SK-N-SH treated with all-trans-retinoic acid at 6 μM for 48 hours (cell line): ENCODE measurements around the gene APC2.
A peak's percentile ranks its signal among the peaks of the same experiment; 100 is the strongest.

ENCODE experiments used
- ATAC-seq: fragments of 200-7000 bp; cut with Tn5 transposase; 3 replicates; pipeline ENCODE4 v1.9.1; 2020; ENCODE audit warnings: mild to moderate bottlenecking, moderate library complexity
- ARNTL ChIP-seq: fragments of 450-650 bp; formaldehyde crosslinking; IDR thresholded peaks from 2 replicates; pipeline ENCODE4 v1.5.0; 2020; ENCODE audit warnings: low read depth, mild to moderate bottlenecking, moderate library complexity, borderline replicate concordance
- BACH2 ChIP-seq: fragments of 250-450 bp; sonication (Bioruptor Pico); IDR thresholded peaks from 2 replicates; pipeline ENCODE4 v1.9.0; 2021; ENCODE audit warnings: mild to moderate bottlenecking, borderline replicate concordance
- CSDC2 ChIP-seq: fragments of 250-450 bp; sonication (Bioruptor Pico); IDR thresholded peaks from 2 replicates; pipeline ENCODE4 v1.5.0; 2020; ENCODE audit warnings: mild to moderate bottlenecking, moderate library complexity
- ESRRG ChIP-seq: fragments of 250-450 bp; sonication (Bioruptor Pico); IDR thresholded peaks from 2 replicates; pipeline ENCODE4 v1.6.1; 2021; ENCODE audit warnings: mild to moderate bottlenecking
- ISL1 ChIP-seq: fragments of 250-450 bp; sonication (Bioruptor Pico); IDR thresholded peaks from 2 replicates; pipeline ENCODE4 v2.1.2; 2022; ENCODE audit warnings: mild to moderate bottlenecking, moderate library complexity
- OSR1 ChIP-seq: fragments of 250-450 bp; sonication (Bioruptor Pico); IDR thresholded peaks from 2 replicates; pipeline ENCODE4 v1.8.0; 2022; ENCODE audit warnings: moderate library complexity, mild to moderate bottlenecking, inconsistent platforms
- PPARA ChIP-seq: fragments of 250-450 bp; sonication (Bioruptor Pico); IDR thresholded peaks from 2 replicates; pipeline ENCODE4 v1.5.0; 2020; ENCODE audit warnings: mild to moderate bottlenecking, borderline replicate concordance
- RARB ChIP-seq: fragments of 250-450 bp; sonication (Bioruptor Pico); IDR thresholded peaks from 2 replicates; pipeline ENCODE4 v1.8.0; 2021; ENCODE audit warnings: mild to moderate bottlenecking, moderate library complexity
- SNAI2 ChIP-seq: fragments of 250-450 bp; sonication (Bioruptor Pico); IDR thresholded peaks from 2 replicates; pipeline ENCODE4 v1.5.0; 2020; ENCODE audit warnings: mild to moderate bottlenecking, moderate library complexity
- TCF4 ChIP-seq: fragments of 250-450 bp; sonication (Bioruptor Pico); IDR thresholded peaks from 2 replicates; pipeline ENCODE4 v1.8.0; 2021; ENCODE audit warnings: mild to moderate bottlenecking, moderate library complexity, borderline replicate concordance
- ZC3H10 ChIP-seq: fragments of 250-450 bp; sonication (Bioruptor Pico); IDR thresholded peaks from 2 replicates; pipeline ENCODE4 v1.5.1; 2021; ENCODE audit warnings: mild to moderate bottlenecking, moderate library complexity
- ZNF565 ChIP-seq: fragments of 450-650 bp; formaldehyde crosslinking; conservative IDR thresholded peaks from 2 replicates; pipeline ENCODE4 v1.5.0; 2020; ENCODE audit warnings: low read depth, mild to moderate bottlenecking, moderate library complexity
- ZNF70 ChIP-seq: fragments of 450-650 bp; formaldehyde crosslinking; IDR thresholded peaks from 2 replicates; pipeline ENCODE4 v1.5.0; 2020; ENCODE audit warnings: mild to moderate bottlenecking, moderate library complexity
- ZNF8 ChIP-seq: fragments of 450-650 bp; formaldehyde crosslinking; IDR thresholded peaks from 2 replicates; pipeline ENCODE4 v1.5.0; 2020; ENCODE audit warnings: mild to moderate bottlenecking, moderate library complexity
- TF ChIP-seq, protein P1 (sequence below): fragments of 250-450 bp; sonication (Bioruptor Pico); IDR thresholded peaks from 2 replicates; pipeline ENCODE4 v1.5.1; 2020; ENCODE audit warnings: low read depth, mild to moderate bottlenecking, moderate library complexity
- TF ChIP-seq, protein P2 (sequence below): fragments of 250-450 bp; sonication (Bioruptor Pico); IDR thresholded peaks from 2 replicates; pipeline ENCODE4 v1.8.0; 2020; ENCODE audit warnings: mild to moderate bottlenecking, moderate library complexity, borderline replicate concordance
- TF ChIP-seq, protein P3 (sequence below): fragments of 250-450 bp; sonication (Bioruptor Pico); IDR thresholded peaks from 2 replicates; pipeline ENCODE4 v1.5.0; 2020; ENCODE audit warnings: mild to moderate bottlenecking, moderate library complexity
- TF ChIP-seq, protein P4 (sequence below): fragments of 250-450 bp; sonication (Bioruptor Pico); IDR thresholded peaks from 2 replicates; pipeline ENCODE4 v1.5.1; 2021; ENCODE audit warnings: mild to moderate bottlenecking, moderate library complexity
- TF ChIP-seq, protein P5 (sequence below): fragments of 250-450 bp; sonication (Bioruptor Pico); IDR thresholded peaks from 2 replicates; pipeline ENCODE4 v1.8.0; 2021; ENCODE audit warnings: low read depth, mild to moderate bottlenecking, moderate library complexity, borderline replicate concordance

Gene APC2

DNA sequence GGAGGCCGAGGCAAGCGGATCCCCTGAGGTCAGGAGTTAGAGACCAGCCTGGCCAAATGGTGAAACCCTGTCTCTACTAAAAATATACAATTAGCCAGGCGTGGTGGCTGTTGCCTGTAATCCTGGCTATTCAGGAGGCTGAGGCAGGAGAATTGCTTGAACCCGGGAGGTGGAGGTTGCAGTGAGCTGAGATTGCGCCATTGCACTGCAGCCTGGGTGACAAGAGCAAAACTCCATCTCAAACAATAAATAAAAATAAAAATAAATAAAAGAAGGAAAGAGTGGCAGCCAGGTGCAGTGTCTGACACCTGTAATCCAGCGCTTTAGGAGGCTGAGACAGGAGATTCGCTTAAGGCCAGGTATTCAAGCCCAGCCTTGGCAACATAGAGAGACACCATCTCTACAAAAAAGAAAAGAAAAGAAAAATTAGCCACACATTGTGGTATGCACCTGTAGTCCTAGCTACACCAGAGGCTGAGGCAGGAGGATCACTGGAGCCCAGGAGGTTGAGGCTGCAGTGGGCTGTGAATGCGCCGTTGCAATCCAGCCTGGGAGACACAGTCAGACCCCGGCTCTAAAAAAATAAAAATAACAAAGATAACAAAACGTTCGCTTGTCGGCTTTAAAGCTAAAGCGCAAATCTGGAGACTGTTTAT is 52.6 kb downstream of the APC2 start:
- no peak for TF ChIP-seq ISL1 (CRISPR knock-in tag)
- no peak for TF ChIP-seq RARB
- TF ChIP-seq ZNF70 (CRISPR knock-in tag): no peak
- TF ChIP-seq, protein P1, sequence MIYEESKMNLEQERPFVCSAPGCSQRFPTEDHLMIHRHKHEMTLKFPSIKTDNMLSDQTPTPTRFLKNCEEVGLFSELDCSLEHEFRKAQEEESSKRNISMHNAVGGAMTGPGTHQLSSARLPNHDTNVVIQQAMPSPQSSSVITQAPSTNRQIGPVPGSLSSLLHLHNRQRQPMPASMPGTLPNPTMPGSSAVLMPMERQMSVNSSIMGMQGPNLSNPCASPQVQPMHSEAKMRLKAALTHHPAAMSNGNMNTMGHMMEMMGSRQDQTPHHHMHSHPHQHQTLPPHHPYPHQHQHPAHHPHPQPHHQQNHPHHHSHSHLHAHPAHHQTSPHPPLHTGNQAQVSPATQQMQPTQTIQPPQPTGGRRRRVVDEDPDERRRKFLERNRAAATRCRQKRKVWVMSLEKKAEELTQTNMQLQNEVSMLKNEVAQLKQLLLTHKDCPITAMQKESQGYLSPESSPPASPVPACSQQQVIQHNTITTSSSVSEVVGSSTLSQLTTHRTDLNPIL (CRISPR knock-in tag): no peak
- no peak for TF ChIP-seq ESRRG (CRISPR knock-in tag)
- TF ChIP-seq TCF4 (CRISPR knock-in tag): no peak
- TF ChIP-seq, protein P2, sequence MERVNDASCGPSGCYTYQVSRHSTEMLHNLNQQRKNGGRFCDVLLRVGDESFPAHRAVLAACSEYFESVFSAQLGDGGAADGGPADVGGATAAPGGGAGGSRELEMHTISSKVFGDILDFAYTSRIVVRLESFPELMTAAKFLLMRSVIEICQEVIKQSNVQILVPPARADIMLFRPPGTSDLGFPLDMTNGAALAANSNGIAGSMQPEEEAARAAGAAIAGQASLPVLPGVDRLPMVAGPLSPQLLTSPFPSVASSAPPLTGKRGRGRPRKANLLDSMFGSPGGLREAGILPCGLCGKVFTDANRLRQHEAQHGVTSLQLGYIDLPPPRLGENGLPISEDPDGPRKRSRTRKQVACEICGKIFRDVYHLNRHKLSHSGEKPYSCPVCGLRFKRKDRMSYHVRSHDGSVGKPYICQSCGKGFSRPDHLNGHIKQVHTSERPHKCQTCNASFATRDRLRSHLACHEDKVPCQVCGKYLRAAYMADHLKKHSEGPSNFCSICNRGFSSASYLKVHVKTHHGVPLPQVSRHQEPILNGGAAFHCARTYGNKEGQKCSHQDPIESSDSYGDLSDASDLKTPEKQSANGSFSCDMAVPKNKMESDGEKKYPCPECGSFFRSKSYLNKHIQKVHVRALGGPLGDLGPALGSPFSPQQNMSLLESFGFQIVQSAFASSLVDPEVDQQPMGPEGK (CRISPR knock-in tag): no peak
- no peak for TF ChIP-seq ZNF565 (CRISPR knock-in tag)
- TF ChIP-seq, protein P3, sequence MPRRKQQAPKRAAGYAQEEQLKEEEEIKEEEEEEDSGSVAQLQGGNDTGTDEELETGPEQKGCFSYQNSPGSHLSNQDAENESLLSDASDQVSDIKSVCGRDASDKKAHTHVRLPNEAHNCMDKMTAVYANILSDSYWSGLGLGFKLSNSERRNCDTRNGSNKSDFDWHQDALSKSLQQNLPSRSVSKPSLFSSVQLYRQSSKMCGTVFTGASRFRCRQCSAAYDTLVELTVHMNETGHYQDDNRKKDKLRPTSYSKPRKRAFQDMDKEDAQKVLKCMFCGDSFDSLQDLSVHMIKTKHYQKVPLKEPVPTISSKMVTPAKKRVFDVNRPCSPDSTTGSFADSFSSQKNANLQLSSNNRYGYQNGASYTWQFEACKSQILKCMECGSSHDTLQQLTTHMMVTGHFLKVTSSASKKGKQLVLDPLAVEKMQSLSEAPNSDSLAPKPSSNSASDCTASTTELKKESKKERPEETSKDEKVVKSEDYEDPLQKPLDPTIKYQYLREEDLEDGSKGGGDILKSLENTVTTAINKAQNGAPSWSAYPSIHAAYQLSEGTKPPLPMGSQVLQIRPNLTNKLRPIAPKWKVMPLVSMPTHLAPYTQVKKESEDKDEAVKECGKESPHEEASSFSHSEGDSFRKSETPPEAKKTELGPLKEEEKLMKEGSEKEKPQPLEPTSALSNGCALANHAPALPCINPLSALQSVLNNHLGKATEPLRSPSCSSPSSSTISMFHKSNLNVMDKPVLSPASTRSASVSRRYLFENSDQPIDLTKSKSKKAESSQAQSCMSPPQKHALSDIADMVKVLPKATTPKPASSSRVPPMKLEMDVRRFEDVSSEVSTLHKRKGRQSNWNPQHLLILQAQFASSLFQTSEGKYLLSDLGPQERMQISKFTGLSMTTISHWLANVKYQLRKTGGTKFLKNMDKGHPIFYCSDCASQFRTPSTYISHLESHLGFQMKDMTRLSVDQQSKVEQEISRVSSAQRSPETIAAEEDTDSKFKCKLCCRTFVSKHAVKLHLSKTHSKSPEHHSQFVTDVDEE (CRISPR knock-in tag): no peak
- no peak for TF ChIP-seq PPARA (CRISPR knock-in tag)
- TF ChIP-seq BACH2: no peak
- no peak for TF ChIP-seq OSR1
- TF ChIP-seq ZNF8 (CRISPR knock-in tag): no peak
- TF ChIP-seq ZC3H10 (CRISPR knock-in tag): no peak
- no peak for TF ChIP-seq ARNTL
- TF ChIP-seq SNAI2 (CRISPR knock-in tag): no peak
- no peak for TF ChIP-seq CSDC2 (CRISPR knock-in tag)
- ATAC-seq: no peak

DNA sequence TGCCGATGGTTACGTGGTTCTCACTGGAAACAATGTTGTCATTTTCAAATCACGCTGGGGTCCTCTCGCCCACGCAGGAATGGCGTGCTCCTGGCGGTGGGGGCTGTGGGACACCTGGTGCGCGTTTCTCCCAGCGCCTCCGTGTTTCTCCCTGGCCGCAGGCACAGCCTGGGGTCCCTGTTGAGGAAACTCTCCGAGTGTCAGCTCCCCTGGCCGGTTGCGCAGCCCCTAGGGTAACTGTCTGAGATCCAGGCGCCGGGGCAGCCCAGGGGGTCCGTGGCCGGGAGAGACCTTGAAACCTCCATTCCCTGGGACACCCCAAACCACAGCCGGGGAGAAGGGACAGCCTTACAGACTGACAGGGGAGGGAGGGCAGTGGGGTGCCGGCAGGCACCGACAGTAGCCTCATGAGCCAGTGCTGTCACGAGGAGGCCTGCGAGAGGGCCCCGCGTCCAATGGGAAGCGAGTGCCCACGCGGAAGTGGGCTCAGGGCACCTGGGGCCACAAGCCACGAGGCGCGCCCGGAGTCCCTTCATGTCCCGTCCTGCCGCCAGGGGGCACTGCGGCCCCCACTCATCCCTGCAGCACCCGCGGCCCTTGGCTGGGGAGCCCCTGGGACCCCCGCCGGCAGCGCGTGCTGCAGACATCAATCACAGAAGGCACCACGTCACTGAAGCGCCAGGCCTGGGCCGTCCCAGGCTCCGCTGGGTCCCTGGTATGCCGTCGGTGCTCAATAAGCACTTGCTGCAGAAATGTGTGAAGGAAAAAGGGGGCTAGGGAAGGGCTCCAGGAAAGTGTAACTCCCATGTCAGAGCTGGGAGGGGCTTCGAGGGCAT is 53.4 kb downstream of the APC2 start:
- TF ChIP-seq, protein P4, sequence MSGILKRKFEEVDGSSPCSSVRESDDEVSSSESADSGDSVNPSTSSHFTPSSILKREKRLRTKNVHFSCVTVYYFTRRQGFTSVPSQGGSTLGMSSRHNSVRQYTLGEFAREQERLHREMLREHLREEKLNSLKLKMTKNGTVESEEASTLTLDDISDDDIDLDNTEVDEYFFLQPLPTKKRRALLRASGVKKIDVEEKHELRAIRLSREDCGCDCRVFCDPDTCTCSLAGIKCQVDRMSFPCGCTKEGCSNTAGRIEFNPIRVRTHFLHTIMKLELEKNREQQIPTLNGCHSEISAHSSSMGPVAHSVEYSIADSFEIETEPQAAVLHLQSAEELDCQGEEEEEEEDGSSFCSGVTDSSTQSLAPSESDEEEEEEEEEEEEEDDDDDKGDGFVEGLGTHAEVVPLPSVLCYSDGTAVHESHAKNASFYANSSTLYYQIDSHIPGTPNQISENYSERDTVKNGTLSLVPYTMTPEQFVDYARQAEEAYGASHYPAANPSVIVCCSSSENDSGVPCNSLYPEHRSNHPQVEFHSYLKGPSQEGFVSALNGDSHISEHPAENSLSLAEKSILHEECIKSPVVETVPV (CRISPR knock-in tag): no peak
- TF ChIP-seq ISL1 (CRISPR knock-in tag): no peak
- no peak for TF ChIP-seq ZNF8 (CRISPR knock-in tag)
- TF ChIP-seq PPARA (CRISPR knock-in tag): no peak
- no peak for TF ChIP-seq ARNTL
- TF ChIP-seq, protein P5, sequence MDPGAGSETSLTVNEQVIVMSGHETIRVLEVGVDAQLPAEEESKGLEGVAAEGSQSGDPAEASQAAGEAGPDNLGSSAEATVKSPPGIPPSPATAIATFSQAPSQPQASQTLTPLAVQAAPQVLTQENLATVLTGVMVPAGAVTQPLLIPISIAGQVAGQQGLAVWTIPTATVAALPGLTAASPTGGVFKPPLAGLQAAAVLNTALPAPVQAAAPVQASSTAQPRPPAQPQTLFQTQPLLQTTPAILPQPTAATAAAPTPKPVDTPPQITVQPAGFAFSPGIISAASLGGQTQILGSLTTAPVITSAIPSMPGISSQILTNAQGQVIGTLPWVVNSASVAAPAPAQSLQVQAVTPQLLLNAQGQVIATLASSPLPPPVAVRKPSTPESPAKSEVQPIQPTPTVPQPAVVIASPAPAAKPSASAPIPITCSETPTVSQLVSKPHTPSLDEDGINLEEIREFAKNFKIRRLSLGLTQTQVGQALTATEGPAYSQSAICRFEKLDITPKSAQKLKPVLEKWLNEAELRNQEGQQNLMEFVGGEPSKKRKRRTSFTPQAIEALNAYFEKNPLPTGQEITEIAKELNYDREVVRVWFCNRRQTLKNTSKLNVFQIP (CRISPR knock-in tag): no peak
- no peak for TF ChIP-seq CSDC2 (CRISPR knock-in tag)
- TF ChIP-seq, all 23 proteins: peak for 0
- ATAC-seq: peak; percentile 58
